Right lobe of liver (tissue), 4 donors: Measurements from ENCODE around the gene TSSK6.

Experiments used
- POLR2A ChIP-seq: fragments of 450-650 bp; IDR thresholded peaks from one replicate; pipeline ENCODE4 v1.6.1; 2017; ENCODE audit warnings: antibody characterized with exemption, mild to moderate bottlenecking
- TF ChIP-seq, protein P1 (sequence below), 4 donors: fragments of 200-600 bp in 3 of 4; fragments of 450-650 bp in 1 of 4; IDR thresholded peaks; one replicate each; pipeline versions ENCODE4 v1.5.1 to v1.8.0; 2016 to 2022; ENCODE audit warnings: antibody characterized with exemption in 4 of 4, mild to moderate bottlenecking in 2 of 4
- donor health status: DM: no; HTN: no; CAD: no.
- donor health status: DM: no; HTN: no; CAD: no.
- donor health status: DM: no; HTN: yes; CAD: no.

DNA sequence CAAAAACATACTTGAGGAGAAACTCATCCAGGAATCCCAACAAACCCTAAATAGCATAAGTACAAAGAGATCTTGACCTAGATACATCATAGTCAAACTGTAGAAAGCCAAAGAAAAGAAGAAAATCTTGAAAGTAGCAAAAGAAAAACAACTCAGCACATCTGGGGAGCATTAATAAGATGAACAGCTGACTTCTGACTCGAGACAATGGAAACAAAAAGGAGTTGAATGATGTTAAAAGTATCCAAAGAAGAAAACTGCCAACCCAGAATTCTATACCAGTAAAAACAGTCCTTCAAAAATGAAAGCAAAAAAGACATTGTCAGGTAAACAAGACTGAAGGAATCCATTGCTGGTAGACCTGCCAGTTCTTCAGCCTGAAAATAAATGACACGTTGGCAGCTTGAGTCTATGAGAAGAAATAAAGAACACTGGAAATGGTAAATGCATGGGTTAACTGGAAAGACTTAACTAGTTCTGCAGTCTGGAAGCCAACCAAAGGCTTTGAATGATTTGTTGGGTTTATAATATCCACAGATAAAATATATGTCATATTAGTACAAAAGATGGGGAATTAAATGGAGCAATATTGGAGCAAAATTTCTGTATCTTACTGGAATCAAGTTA is 46.8 kb downstream of the TSSK6 start:
- TF ChIP-seq, protein P1, sequence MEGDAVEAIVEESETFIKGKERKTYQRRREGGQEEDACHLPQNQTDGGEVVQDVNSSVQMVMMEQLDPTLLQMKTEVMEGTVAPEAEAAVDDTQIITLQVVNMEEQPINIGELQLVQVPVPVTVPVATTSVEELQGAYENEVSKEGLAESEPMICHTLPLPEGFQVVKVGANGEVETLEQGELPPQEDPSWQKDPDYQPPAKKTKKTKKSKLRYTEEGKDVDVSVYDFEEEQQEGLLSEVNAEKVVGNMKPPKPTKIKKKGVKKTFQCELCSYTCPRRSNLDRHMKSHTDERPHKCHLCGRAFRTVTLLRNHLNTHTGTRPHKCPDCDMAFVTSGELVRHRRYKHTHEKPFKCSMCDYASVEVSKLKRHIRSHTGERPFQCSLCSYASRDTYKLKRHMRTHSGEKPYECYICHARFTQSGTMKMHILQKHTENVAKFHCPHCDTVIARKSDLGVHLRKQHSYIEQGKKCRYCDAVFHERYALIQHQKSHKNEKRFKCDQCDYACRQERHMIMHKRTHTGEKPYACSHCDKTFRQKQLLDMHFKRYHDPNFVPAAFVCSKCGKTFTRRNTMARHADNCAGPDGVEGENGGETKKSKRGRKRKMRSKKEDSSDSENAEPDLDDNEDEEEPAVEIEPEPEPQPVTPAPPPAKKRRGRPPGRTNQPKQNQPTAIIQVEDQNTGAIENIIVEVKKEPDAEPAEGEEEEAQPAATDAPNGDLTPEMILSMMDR (IDR thresholded peaks at IDR 0.05) = no peak
- TF ChIP-seq POLR2A = no peak
